ENCODE measurements around the gene SPECC1L.
A peak's percentile ranks its signal among the peaks of the same experiment; 100 is the strongest.

The SPECC1L gene

GRCh38 chr22:24414523-24414922, 143.9 kb downstream of the SPECC1L start:
- DNase-seq (ENCODE audit: low read depth): no peak

DNA sequence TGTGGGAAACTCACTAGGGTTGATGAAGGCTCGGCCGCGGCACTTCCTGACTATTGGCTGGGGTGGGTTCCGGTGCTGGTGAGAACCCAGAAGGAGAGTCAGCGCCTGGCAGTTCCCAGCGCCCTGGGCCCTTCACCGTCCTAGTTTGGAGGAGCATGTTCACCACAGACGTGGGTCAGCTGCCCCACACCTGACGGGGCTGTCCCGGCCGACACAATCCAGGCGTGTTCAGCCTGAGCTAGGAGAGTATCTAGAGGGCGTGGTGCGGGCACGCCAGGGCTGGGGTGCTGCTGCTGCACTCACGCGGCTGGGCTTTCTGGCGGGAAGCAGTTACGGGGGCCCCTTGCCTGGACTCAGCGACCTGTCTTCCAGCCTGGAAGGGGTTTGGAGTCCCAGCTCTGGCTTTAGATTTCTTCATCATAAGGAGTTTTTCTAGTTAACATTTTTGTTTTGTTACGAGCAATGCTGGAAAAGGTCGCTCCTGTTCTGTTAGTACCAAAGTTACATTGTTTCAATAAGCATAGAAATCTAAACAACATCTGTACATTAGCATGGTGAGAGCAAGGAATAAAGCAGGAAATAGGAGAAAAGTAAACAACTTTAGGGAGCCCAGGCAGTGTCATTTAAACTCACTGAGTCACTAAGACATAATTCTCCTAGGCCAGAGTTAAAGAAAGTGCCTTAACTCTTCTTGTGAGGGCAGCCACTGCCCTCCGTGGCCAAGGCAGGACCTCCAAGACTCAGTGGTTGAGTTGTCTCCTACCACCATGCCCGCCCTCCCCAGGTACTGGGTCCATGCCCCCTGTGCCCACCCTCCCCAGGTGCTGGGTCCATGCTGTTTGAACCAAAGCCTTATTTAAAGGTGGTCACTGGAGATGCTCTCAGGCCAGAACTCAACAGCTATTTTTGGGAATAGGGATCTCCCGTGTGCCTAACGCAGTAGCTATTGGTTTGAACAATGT, 144.6 kb downstream of the SPECC1L start:
- no peak for DNase-seq (ENCODE audit: low read depth)

DNA sequence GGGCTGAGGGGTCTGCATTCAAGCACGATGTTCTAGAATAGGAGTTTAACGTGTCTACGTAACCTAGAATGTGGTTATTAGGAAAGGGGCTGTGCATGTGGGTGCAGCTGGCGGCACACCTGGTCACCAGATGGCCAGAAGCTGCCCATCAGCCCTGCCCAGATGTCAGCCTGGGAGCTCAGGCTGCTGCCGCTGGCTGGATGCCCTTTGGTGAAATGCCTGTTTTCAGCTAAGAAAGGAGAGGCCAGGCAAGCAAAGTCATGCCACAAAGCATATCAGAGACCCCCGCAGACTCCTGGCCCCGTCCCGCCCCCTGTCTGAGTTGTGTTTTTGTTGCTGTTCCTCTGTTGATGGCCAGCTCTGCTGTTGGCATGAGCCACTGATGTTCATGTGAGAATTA, 145.5 kb downstream of the SPECC1L start:
- DNase-seq (ENCODE audit: low read depth): peak; percentile 28

- DNase-seq (ENCODE audit: low read depth): no peak
Observed at GRCh38 chr22:24416611-24417010, 146.0 kb downstream of the SPECC1L start.

GRCh38 chr22:24417200-24417599, 146.6 kb downstream of the SPECC1L start:
- DNase-seq (ENCODE audit: low read depth): no peak

DNA sequence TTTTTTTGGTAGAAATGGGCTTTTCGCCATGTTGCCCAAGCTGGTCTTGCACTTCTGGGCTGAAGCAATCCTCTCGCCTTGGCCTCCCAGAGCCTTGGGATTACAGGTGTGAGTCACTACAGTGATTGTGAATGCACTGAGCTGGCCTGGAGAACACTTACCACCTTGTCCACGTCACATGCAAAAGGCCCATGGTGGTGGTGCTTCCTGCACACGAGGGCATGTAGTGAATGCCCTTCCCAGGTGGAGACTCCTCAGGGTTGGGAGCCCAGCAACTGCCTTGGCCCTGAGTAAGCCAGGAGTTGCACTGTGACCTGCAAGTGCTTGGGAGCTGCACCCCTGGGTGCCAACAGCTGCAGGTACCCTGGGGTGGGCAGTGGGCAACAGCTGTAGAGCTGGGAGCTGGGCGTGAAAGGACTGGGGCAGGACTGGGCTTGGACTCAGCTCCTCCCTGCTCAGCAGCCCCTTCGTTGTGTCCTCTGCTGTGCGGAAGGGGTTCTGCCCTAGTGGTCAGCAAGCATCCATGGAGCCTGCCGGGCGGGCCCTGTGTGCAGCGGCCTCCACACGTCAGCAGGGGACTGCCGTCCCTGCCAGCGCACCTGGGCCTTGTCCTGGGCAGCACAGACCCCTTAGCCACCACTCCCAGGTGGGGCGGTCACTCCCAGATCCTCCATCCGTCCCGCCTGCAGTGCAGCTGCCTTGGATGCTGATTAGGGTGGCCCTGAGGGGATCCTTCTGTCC, 147.4 kb downstream of the SPECC1L start:
- DNase-seq (ENCODE audit: low read depth): no peak

- no peak for DNase-seq (ENCODE audit: low read depth)
Observed at GRCh38 chr22:24418786-24419474, 148.3 kb downstream of the SPECC1L start.

- DNase-seq (ENCODE audit: low read depth): no peak
Observed at GRCh38 chr22:24419475-24419850, 148.8 kb downstream of the SPECC1L start.

GRCh38 chr22:24420072-24420976, 149.7 kb downstream of the SPECC1L start:
- DNase-seq (ENCODE audit: low read depth): no peak

DNA sequence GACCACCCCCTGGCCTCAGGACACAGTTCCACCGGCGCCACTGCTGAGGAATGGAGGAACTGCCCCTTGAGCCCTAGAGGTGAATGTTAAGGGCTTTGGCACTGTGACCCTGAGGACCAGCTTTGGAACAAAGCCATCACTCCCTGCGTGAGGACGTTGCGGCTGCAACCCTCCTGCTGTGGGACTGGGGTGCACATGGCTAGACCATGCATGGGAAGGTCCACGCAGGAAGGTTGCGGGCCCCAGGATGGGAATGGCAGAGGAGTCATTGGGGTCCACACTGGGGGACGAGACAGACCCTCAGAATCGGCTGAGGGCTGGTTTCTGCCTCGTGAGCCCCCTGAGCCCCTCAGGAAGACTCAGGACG, 150.3 kb downstream of the SPECC1L start:
- no peak for DNase-seq (ENCODE audit: low read depth)

DNA sequence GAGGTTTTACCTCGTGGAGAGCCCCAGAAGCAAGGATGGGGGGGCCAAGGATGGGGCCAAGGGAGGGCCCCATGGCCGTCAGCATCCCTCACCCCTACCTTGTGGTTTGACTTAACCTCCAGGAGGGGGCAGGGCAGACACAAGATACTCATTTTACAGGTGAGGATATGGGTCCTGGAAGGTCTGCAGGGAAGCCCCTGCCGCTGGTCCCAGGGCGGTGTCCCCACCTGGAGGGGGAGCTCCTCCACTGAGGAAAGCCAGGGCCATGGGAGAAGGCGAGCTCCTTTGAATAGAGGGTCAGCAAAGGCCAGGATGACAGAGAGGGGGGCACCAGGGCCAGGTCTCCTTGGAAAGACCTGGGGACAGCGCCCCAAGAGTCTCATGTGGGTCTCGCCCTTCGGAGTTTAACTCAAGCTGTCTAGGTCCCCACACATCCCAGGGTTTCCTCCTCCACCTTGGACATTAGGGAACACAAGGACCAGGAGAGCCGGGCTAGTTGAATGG, 150.8 kb downstream of the SPECC1L start:
- no peak for DNase-seq (ENCODE audit: low read depth)

- DNase-seq (ENCODE audit: low read depth): no peak
Observed at GRCh38 chr22:24422102-24422665, 151.6 kb downstream of the SPECC1L start.

DNA sequence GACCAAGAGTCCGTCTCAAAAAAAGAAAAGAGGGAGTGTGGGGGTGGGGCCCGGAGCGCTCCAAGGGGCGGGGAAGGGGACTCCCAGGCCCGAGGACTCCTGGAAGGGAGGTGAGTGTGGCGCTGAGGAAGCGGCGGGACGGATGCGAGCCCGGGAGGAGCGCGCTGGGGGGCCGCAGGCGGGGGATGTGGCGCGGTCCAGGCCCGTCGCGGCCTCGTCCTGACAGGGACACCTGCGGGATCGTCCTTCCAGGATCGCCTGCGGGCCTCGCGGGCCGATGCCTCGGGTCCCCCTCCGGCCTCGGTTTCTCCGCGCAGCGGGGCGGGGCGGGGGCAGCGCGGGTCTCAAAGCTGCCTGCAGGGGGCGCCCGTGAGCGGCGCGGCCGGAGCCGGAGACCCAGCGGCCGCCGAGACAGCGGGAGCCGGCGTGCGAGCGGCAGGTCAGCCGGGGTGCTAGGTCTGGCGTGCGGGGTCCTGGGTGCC, 152.9 kb downstream of the SPECC1L start:
- no peak for DNase-seq (ENCODE audit: low read depth)

- DNase-seq (ENCODE audit: low read depth): no peak
Observed at GRCh38 chr22:24424001-24424900, 153.6 kb downstream of the SPECC1L start.

- no peak for DNase-seq (ENCODE audit: low read depth)
Observed at GRCh38 chr22:24424901-24425775, 154.5 kb downstream of the SPECC1L start.

DNA sequence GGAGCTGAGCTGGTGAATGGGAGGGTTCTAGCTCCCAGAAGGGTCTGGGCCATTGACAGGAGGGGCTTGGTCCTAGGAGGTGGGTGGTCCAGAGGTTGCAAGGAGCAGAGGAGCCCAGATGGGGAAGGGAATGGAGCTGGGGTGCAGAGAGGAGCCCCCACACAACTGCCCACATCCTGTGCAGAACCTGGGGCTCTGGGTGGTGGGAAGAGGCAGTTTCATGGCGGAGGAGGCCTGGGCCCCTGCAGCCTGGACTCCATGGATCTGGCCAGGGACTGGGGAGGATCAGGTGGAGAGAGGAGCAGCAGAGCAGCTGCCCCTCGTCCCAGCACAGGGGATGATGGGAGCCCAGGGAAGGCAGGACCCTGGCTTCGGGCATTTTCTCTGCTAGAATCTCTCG, 155.8 kb downstream of the SPECC1L start:
- DNase-seq (ENCODE audit: low read depth): no peak

GRCh38 chr22:24426851-24427499, 156.3 kb downstream of the SPECC1L start:
- DNase-seq (ENCODE audit: low read depth): no peak

DNA sequence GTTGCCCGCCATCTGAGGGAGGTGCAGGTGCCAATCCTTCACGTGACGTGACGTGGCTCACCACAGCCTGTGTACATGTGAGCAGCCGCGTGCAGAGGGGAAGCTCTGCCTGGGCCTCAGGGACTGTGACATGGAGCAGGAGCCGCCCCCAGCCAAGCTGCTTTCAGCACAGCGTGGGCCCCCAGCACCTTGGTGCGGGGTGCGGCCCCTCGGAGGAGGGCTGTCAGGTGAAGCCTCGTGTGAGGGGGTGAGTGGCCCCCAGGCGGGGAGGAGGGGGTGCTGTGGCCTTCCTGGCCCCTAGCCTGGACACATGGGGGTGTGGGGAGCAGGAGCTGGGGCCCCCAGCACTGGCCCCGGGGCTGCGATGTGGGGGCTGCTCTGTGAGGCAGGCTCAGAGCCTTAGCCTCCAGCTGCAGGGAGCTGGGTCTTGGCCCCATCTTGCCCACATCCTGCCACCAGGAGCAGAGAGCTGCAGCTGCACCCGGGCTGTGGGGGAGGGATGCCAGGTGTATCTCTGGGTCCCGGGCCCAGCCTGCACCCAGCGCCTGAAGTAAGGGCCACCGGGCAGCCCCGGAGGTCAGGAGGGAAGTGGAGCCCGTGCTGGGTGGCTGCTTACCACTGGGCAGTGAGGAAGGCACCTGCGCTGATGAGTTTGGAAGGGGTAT, 157.0 kb downstream of the SPECC1L start, which contains the start of gene ADORA2A:
ADORA2A (plus strand) TSS at position 100 of the 665 bp plus-strand sequence. CDS start 5,806 bp downstream, outside the sequence.
- no peak for DNase-seq (ENCODE audit: low read depth)
